Measurements from ENCODE around the gene SCNN1G. TPM values are rescaled to one million over a fixed set of nuclear protein-coding genes. Genes with fewer than 3 reads are reported as not detected.

The SCNN1G gene
- total and polyA plus RNA-seq, 2 donors from 2014 or later, result 11.5 to 72.6 TPM

GRCh38 chr16:23196539-23196938 lies 14.0 kb downstream of the SCNN1G start:
- FAIRE-seq (no peak), DNase-seq (peak in 3 of 5 donors; percentile 15 to 46 (median 46))
- Histone ChIP-seq H3K9me3 (ENCODE audit: control insufficient read depth in 2 of 3, insufficient read depth in 1 of 3, low read length in 3 of 3) (no peaks in the 10 kb centered on the region), H3K27me3 (ENCODE audit: control insufficient read depth, insufficient read depth, low read length) (no peaks in the 10 kb centered on the region), H3K4me3 (ENCODE audit: low read length in 3 of 3) (no peak overlapping the region), H3K9ac (ENCODE audit: low read length in 3 of 3) (no peak overlapping the region), H3K4me1 (ENCODE audit: control insufficient read depth in 2 of 3, insufficient read depth in 2 of 3, low read depth in 1 of 3, low read length in 3 of 3) (peaks cover 0 to 5% (median 0%) of the 10 kb centered on the region in 3 donors), H3K27ac (ENCODE audit: low read depth in 2 of 2, low read length in 2 of 2) (no peak overlapping the region), H3K36me3 (ENCODE audit: control insufficient read depth in 2 of 3, insufficient read depth in 3 of 3, low read length in 3 of 3) (no peaks in the 10 kb centered on the region)
- TF ChIP-seq CTCF (IDR thresholded peaks at IDR 0.05; ENCODE audit: borderline replicate concordance, extremely low read depth, insufficient read depth), result no peak
- intact Hi-C loops (cut with DNase I), result no loop called here

- Histone ChIP-seq H3K36me3 (ENCODE audit: control insufficient read depth in 2 of 3, insufficient read depth in 3 of 3, low read length in 3 of 3) (no peaks in the 10 kb centered on the region), H3K4me1 (ENCODE audit: control insufficient read depth in 2 of 3, insufficient read depth in 2 of 3, low read depth in 1 of 3, low read length in 3 of 3) (peaks cover 0 to 2% (median 0%) of the 10 kb centered on the region in 3 donors), H3K9ac (ENCODE audit: low read length in 3 of 3) (no peak overlapping the region), H3K27ac (ENCODE audit: low read depth in 2 of 2, low read length in 2 of 2) (no peak overlapping the region), H3K27me3 (ENCODE audit: control insufficient read depth, insufficient read depth, low read length) (no peaks in the 10 kb centered on the region), H3K4me3 (ENCODE audit: low read length in 3 of 3) (no peak overlapping the region), H3K9me3 (ENCODE audit: control insufficient read depth in 2 of 3, insufficient read depth in 1 of 3, low read length in 3 of 3) (no peaks in the 10 kb centered on the region)
- intact Hi-C loops (cut with DNase I), result no loop called here
- DNase-seq, result no peak
- no peak for FAIRE-seq
- no peak for TF ChIP-seq CTCF (IDR thresholded peaks at IDR 0.05; ENCODE audit: borderline replicate concordance, extremely low read depth, insufficient read depth)
Observed at GRCh38 chr16:23202166-23202565, 19.6 kb downstream of the SCNN1G start.

GRCh38 chr16:23206986-23207385 lies 24.4 kb downstream of the SCNN1G start:
- H3K4me3 ChIP-seq (ENCODE audit: low read length in 3 of 3), result no peak overlapping the region
- no peaks in the 10 kb centered on the region for H3K27me3 ChIP-seq (ENCODE audit: control insufficient read depth, insufficient read depth, low read length)
- no peak overlapping the region for H3K9ac ChIP-seq (ENCODE audit: low read length in 3 of 3)
- H3K9me3 ChIP-seq (ENCODE audit: control insufficient read depth in 2 of 3, insufficient read depth in 1 of 3, low read length in 3 of 3), result no peaks in the 10 kb centered on the region
- no peak overlapping the region for H3K27ac ChIP-seq (ENCODE audit: low read depth in 2 of 2, low read length in 2 of 2)
- H3K4me1 ChIP-seq (ENCODE audit: control insufficient read depth in 2 of 3, insufficient read depth in 2 of 3, low read depth in 1 of 3, low read length in 3 of 3), result peaks cover 0 to 2% (median 0%) of the 10 kb centered on the region in 3 donors
- intact Hi-C loops (cut with DNase I), result no loop called here
- FAIRE-seq (no peak), DNase-seq (peak in 3 of 5 donors; percentile 46 to 70 (median 64))
- no peaks in the 10 kb centered on the region for H3K36me3 ChIP-seq (ENCODE audit: control insufficient read depth in 2 of 3, insufficient read depth in 3 of 3, low read length in 3 of 3)
- no peak for TF ChIP-seq CTCF (IDR thresholded peaks at IDR 0.05; ENCODE audit: borderline replicate concordance, extremely low read depth, insufficient read depth)

GRCh38 chr16:23207485-23207884 lies 24.9 kb downstream of the SCNN1G start:
- no peaks in the 10 kb centered on the region for H3K9me3 ChIP-seq (ENCODE audit: control insufficient read depth in 2 of 3, insufficient read depth in 1 of 3, low read length in 3 of 3)
- H3K4me3 ChIP-seq (ENCODE audit: low read length in 3 of 3), result no peak overlapping the region
- no peaks in the 10 kb centered on the region for H3K27me3 ChIP-seq (ENCODE audit: control insufficient read depth, insufficient read depth, low read length)
- no peak overlapping the region for H3K27ac ChIP-seq (ENCODE audit: low read depth in 2 of 2, low read length in 2 of 2)
- TF ChIP-seq CTCF (IDR thresholded peaks at IDR 0.05; ENCODE audit: borderline replicate concordance, extremely low read depth, insufficient read depth), result no peak
- intact Hi-C loops (cut with DNase I), result no loop called here
- no peak for FAIRE-seq
- peak in 3 of 5 donors; percentile 24 to 43 (median 36) for DNase-seq
- peaks cover 0 to 2% (median 0%) of the 10 kb centered on the region in 3 donors for H3K4me1 ChIP-seq (ENCODE audit: control insufficient read depth in 2 of 3, insufficient read depth in 2 of 3, low read depth in 1 of 3, low read length in 3 of 3)
- H3K36me3 ChIP-seq (ENCODE audit: control insufficient read depth in 2 of 3, insufficient read depth in 3 of 3, low read length in 3 of 3), result no peaks in the 10 kb centered on the region
- no peak overlapping the region for H3K9ac ChIP-seq (ENCODE audit: low read length in 3 of 3)

All from kidney (tissue), 14 donors.